DOHH2 (cell line): ENCODE data around the gene SMARCA2.

Experiments used
- H3F3A ChIP-seq: fragments of 200-600 bp; sonication (generic), shearing (Covaris generic); 2 replicates; pipeline ENCODE4 v1.6.0; 2016; ENCODE audit warnings: antibody characterized with exemption, mild to moderate bottlenecking; ENCODE audit not compliant: control insufficient read depth, insufficient read depth
- H3K27ac ChIP-seq: fragments of 200-600 bp; sonication (generic); 2 replicates; pipeline ENCODE4 v1.5.1; 2014; ENCODE audit warnings: low read depth, mild to moderate bottlenecking, low read length, moderate library complexity
- H3K27me3 ChIP-seq: fragments of 200-600 bp; sonication (generic); 2 replicates; pipeline ENCODE4 v1.6.1; 2014; ENCODE audit warnings: mild to moderate bottlenecking, low read length, mixed read lengths; ENCODE audit not compliant: control insufficient read depth
- H3K36me3 ChIP-seq: fragments of 200-600 bp; sonication (generic); 2 replicates; pipeline ENCODE4 v1.6.1; 2014; ENCODE audit warnings: mild to moderate bottlenecking, low read length, moderate library complexity, mixed read lengths; ENCODE audit not compliant: control insufficient read depth
- H3K4me1 ChIP-seq: fragments of 200-600 bp; sonication (generic); 2 replicates; pipeline ENCODE4 v1.6.1; 2014; ENCODE audit warnings: mild to moderate bottlenecking, low read length, mixed read lengths; ENCODE audit not compliant: control insufficient read depth
- H3K4me2 ChIP-seq: fragments of 200-600 bp; sonication (generic); 2 replicates; pipeline ENCODE4 v1.6.0; 2014; ENCODE audit warnings: mild to moderate bottlenecking, low read length, moderate library complexity
- H3K4me3 ChIP-seq: fragments of 200-600 bp; sonication (generic); 2 replicates; pipeline ENCODE4 v1.5.1; 2014; ENCODE audit warnings: mild to moderate bottlenecking, low read length, mixed read lengths
- H3K79me2 ChIP-seq: fragments of 200-600 bp; sonication (generic); 2 replicates; pipeline ENCODE4 v1.6.1; 2014; ENCODE audit warnings: mild to moderate bottlenecking, low read length, mixed read lengths; ENCODE audit not compliant: control insufficient read depth
- H3K9me2 ChIP-seq: fragments of 200-600 bp; sonication (generic); replicated peaks from 2 replicates; pipeline ENCODE4 v1.6.1; 2014; ENCODE audit warnings: mild to moderate bottlenecking, low read length, mixed read lengths; ENCODE audit not compliant: control insufficient read depth
- H3K9me3 ChIP-seq: fragments of 200-600 bp; sonication (generic); 2 replicates; pipeline ENCODE4 v1.6.1; 2014; ENCODE audit warnings: antibody characterized with exemption, low read length, mixed read lengths; ENCODE audit not compliant: control insufficient read depth, insufficient read depth
- H4K20me1 ChIP-seq: fragments of 200-600 bp; sonication (generic); 2 replicates; pipeline ENCODE4 v1.6.0; 2014; ENCODE audit warnings: low read depth, mild to moderate bottlenecking, antibody characterized with exemption, low read length, moderate library complexity; ENCODE audit not compliant: control insufficient read depth, insufficient read depth
- CTCF ChIP-seq: fragments of 200-600 bp; sonication (generic); IDR thresholded peaks from one replicate; pipeline ENCODE4 v1.5.1; 2014; ENCODE audit warnings: antibody characterized with exemption, mild to moderate bottlenecking, low read depth, low read length; ENCODE audit not compliant: poor library complexity, severe bottlenecking
- EZH2phosphoT487 ChIP-seq: fragments of 200-600 bp; sonication (generic); IDR thresholded peaks from 2 replicates; pipeline ENCODE4 v1.6.1; 2017; ENCODE audit warnings: borderline replicate concordance, mild to moderate bottlenecking, antibody characterized with exemption, low read length, moderate library complexity, mixed read lengths

Gene SMARCA2

DNA sequence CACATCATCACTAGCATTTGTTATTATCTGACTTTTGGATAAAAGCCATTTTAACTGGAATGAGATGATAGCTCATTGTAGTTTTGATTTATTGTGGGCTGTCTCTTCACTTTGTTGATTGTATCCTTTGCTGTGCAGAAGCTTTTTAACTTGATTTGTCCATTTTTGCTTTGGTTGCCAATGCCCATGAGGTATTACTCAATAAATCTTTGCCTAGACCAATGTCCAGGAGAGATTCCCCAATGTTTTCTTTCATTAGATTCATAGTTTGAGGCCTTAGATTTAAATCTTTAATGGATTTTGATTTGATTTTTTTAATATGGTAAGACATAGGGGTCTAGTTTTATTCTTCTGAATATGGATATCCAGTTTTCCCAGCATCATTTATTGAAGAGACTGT, 28.8 kb upstream of the SMARCA2 start:
- no peaks in the 10 kb centered on the region for H3K36me3 ChIP-seq
- H3K79me2 ChIP-seq: no peaks in the 10 kb centered on the region
- H3K4me3 ChIP-seq: no peak overlapping the region
- no peaks in the 10 kb centered on the region for H4K20me1 ChIP-seq
- peaks cover 2% of the 10 kb centered on the region; the same call in 1 of the 2 replicates for H3K27me3 ChIP-seq
- no peaks in the 10 kb centered on the region for H3K9me2 ChIP-seq
- H3K27ac ChIP-seq: no peak overlapping the region
- TF ChIP-seq CTCF (no peak), EZH2phosphoT487 (no peak)
- H3K4me1 ChIP-seq: no peaks in the 10 kb centered on the region
- H3K4me2 ChIP-seq: no peak overlapping the region
- H3K9me3 ChIP-seq: no peaks in the 10 kb centered on the region
- no peaks in the 10 kb centered on the region for H3F3A ChIP-seq

GRCh38 chr9:1989500-1989899, 25.6 kb upstream of the SMARCA2 start:
- Histone ChIP-seq H3K4me2 (no peak overlapping the region), H3K79me2 (no peaks in the 10 kb centered on the region), H3K27me3 (peaks cover 5% of the 10 kb centered on the region; the same call in 1 of the 2 replicates), H4K20me1 (no peaks in the 10 kb centered on the region), H3K4me1 (no peaks in the 10 kb centered on the region), H3K9me2 (no peaks in the 10 kb centered on the region), H3F3A (no peaks in the 10 kb centered on the region), H3K36me3 (no peaks in the 10 kb centered on the region), H3K27ac (no peak overlapping the region), H3K4me3 (no peak overlapping the region), H3K9me3 (no peaks in the 10 kb centered on the region)
- no peak for TF ChIP-seq EZH2phosphoT487
- TF ChIP-seq CTCF: no peak

DNA sequence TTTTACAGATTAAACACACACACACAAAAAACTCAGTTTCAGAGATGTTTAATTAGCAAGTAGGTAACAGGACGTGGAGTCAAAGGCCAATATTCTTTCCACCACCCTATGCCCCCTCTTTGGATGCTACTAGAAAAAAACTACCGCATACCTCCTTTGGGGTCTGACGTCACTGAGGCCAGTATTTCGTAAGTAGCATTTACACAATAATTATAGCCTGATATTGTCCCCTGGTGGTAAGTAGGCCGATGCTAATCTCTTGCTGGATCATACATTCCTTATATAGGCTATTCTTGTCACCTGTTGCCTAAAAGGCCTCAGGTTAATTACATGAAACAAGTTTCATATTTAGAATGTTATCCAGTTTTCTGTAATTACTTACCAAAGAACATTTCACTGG, 21.0 kb upstream of the SMARCA2 start:
- Histone ChIP-seq H3K4me3 (no peak overlapping the region), H3K27ac (no peak overlapping the region), H3K9me2 (no peaks in the 10 kb centered on the region), H3K4me1 (no peaks in the 10 kb centered on the region), H3K79me2 (no peaks in the 10 kb centered on the region), H3K9me3 (no peaks in the 10 kb centered on the region), H3F3A (no peaks in the 10 kb centered on the region), H4K20me1 (no peaks in the 10 kb centered on the region), H3K4me2 (no peak overlapping the region), H3K27me3 (peaks cover 5% of the 10 kb centered on the region; the same call in 1 of the 2 replicates), H3K36me3 (no peaks in the 10 kb centered on the region)
- TF ChIP-seq CTCF (no peak), EZH2phosphoT487 (no peak)

DNA sequence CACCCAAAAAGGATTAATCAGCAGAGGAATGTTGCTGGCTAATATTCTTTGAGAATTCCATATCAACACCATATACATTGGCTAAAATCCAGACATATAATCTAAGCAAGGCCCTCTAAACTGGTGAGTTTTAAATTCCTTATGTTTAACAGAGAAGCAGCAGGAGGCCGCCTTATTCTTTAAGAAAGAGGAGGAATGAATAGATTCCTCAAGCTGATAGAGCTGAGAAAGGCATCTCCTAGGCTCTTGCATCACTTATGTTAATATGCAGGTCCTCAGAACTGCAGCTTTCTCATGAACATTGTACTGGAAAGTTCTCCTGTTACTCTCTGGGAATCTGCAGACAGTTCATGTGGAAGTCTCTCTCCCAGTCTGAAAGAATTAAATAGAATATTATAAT, 20.1 kb upstream of the SMARCA2 start:
- Histone ChIP-seq H3K9me3 (no peaks in the 10 kb centered on the region), H4K20me1 (no peaks in the 10 kb centered on the region), H3F3A (no peaks in the 10 kb centered on the region), H3K4me1 (no peaks in the 10 kb centered on the region), H3K79me2 (no peaks in the 10 kb centered on the region), H3K27ac (no peak overlapping the region), H3K4me2 (no peak overlapping the region), H3K27me3 (peaks cover 5% of the 10 kb centered on the region; the same call in 1 of the 2 replicates), H3K9me2 (no peaks in the 10 kb centered on the region), H3K4me3 (no peak overlapping the region), H3K36me3 (no peaks in the 10 kb centered on the region)
- no peak for TF ChIP-seq EZH2phosphoT487
